GM12878 (cell line): ENCODE measurements around the gene IL1B. TPM values are rescaled to one million over a fixed set of nuclear protein-coding genes. Genes with fewer than 3 reads are reported as not detected.

Experiments
- BHLHE40 ChIP-seq, 2 experiments: fragments of 450-650 bp in 1 of 2; IDR thresholded peaks; 2 replicates each; pipeline ENCODE4 v1.6.1; 2011 to 2017; ENCODE audit warnings: low read depth in 2 of 2, borderline replicate concordance in 1 of 2, improper control_type of control experiment in 1 of 2, low read length in 1 of 2, mild to moderate bottlenecking in 1 of 2
- BMI1 ChIP-seq: fragments of 450-650 bp; IDR thresholded peaks from 2 replicates; pipeline ENCODE4 v1.6.1; 2016; ENCODE audit warnings: mild to moderate bottlenecking, moderate library complexity, borderline replicate concordance
- E2F4 ChIP-seq: IDR thresholded peaks from 2 replicates; pipeline ENCODE4 v1.6.1; 2012; ENCODE audit warnings: low read depth, low read length, improper control_type of control experiment
- GATAD2B ChIP-seq: fragments of 450-650 bp; conservative IDR thresholded peaks from 2 replicates; pipeline ENCODE4 v1.6.1; 2017; ENCODE audit warnings: low read depth, mild to moderate bottlenecking, moderate library complexity
- KLF5 ChIP-seq: fragments of 450-650 bp; IDR thresholded peaks from 2 replicates; pipeline ENCODE4 v1.6.1; 2014; ENCODE audit warnings: mild to moderate bottlenecking; ENCODE audit not compliant: partially characterized antibody
- MEF2B ChIP-seq: fragments of 450-650 bp; IDR thresholded peaks from 2 replicates; pipeline ENCODE4 v1.6.1; 2018; ENCODE audit warnings: mild to moderate bottlenecking, moderate library complexity; ENCODE audit not compliant: partially characterized antibody, poor library complexity, severe bottlenecking
- PAX5 ChIP-seq: IDR thresholded peaks from 2 replicates; pipeline ENCODE4 v1.6.1; 2011; ENCODE audit warnings: low read depth, low read length, borderline replicate concordance
- SIN3A ChIP-seq: IDR thresholded peaks from 2 replicates; pipeline ENCODE4 v1.6.1; 2012; ENCODE audit warnings: low read depth, low read length, improper control_type of control experiment
- SMAD1 ChIP-seq: fragments of 450-650 bp; IDR thresholded peaks from 2 replicates; pipeline ENCODE4 v1.6.1; 2018; ENCODE audit warnings: mild to moderate bottlenecking, low read depth; ENCODE audit not compliant: partially characterized antibody
- TCF3 ChIP-seq: IDR thresholded peaks from 2 replicates; pipeline ENCODE4 v1.6.1; 2012; ENCODE audit warnings: low read depth, mild to moderate bottlenecking, low read length, borderline replicate concordance; ENCODE audit not compliant: insufficient read depth
- USF1 ChIP-seq: IDR thresholded peaks from 2 replicates; pipeline ENCODE4 v1.6.1; 2011; ENCODE audit warnings: borderline replicate concordance, low read depth, mild to moderate bottlenecking, moderate library complexity, mixed read lengths, low read length; ENCODE audit not compliant: insufficient read depth; ENCODE audit errors: extremely low read length
- ZNF217 ChIP-seq: fragments of 450-650 bp; IDR thresholded peaks from 2 replicates; pipeline ENCODE4 v1.6.1; 2017; ENCODE audit warnings: antibody characterized with exemption, mild to moderate bottlenecking
- polyA plus RNA-seq, 11 experiments: library from polyadenylated mRNA; depleted of rRNA in 4 of 11; unstranded in 6 of 11; stranded (reverse) in 5 of 11; fragments of >200 nt; fragmentation: Nextera tagmentation in 4 of 11; fragmentation: Illumina TruSeq in 1 of 11; extraction: Ambion mirVana in 4 of 11; extraction: Trizol in 1 of 11; gene quantifications; 1 replicate in 1 of 11; 2 replicates in 10 of 11; pipeline versions ENCODE4 v1.2.1 to v1.2.3, GENCODE V29; 2011 to 2016; ENCODE audit warnings: inconsistent platforms in 2 of 11, missing spikeins in 2 of 11, low read depth in 1 of 11
- total RNA-seq, 4 experiments: library from RNA; depleted of rRNA in 3 of 4; stranded (reverse); fragments of >200 nt in 3 of 4; fragmentation: Illumina TruSeq in 1 of 4; extraction: Trizol in 1 of 4; gene quantifications; 2 replicates each; pipeline versions ENCODE4 v1.2.1 to v1.2.3, GENCODE V29; 2013 to 2021
- TF ChIP-seq, protein P1 (sequence below): IDR thresholded peaks from 2 replicates; pipeline ENCODE4 v1.6.1; 2011; ENCODE audit warnings: low read depth, low read length, improper control_type of control experiment, borderline replicate concordance
- TF ChIP-seq, protein P2 (sequence below): fragments of 450-650 bp; IDR thresholded peaks from 2 replicates; pipeline ENCODE4 v1.6.1; 2017; ENCODE audit warnings: borderline replicate concordance
- TF ChIP-seq, protein P3 (sequence below): IDR thresholded peaks from 2 replicates; pipeline ENCODE4 v1.6.1; 2012; ENCODE audit warnings: low read depth, low read length, improper control_type of control experiment

The IL1B gene
- total and polyA plus RNA-seq, 10 of the 15 experiments (the other 5 are each of a cell fraction or from before 2014, with no cell fraction given), result 0.20 to 1.6 (median 0.84) TPM

- TF ChIP-seq SMAD1, result no peak
- TF ChIP-seq TCF3, result peak; percentile 94
- TF ChIP-seq SIN3A, result no peak
- peak in 1 of 2 experiments; percentile 17; a peak in 1 of 4 replicates for TF ChIP-seq BHLHE40 (IDR thresholded peaks at IDR 0.05; ENCODE audit: borderline replicate concordance in 1 of 2, low read depth in 2 of 2, low read length in 1 of 2)
- no peak for TF ChIP-seq MEF2B
- TF ChIP-seq USF1, result no peak
- TF ChIP-seq, protein P1, sequence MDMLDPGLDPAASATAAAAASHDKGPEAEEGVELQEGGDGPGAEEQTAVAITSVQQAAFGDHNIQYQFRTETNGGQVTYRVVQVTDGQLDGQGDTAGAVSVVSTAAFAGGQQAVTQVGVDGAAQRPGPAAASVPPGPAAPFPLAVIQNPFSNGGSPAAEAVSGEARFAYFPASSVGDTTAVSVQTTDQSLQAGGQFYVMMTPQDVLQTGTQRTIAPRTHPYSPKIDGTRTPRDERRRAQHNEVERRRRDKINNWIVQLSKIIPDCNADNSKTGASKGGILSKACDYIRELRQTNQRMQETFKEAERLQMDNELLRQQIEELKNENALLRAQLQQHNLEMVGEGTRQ, result no peak
- no peak for TF ChIP-seq BMI1
- peak; percentile 39; the same call in 1 of the 2 replicates for TF ChIP-seq GATAD2B
- TF ChIP-seq, protein P2, sequence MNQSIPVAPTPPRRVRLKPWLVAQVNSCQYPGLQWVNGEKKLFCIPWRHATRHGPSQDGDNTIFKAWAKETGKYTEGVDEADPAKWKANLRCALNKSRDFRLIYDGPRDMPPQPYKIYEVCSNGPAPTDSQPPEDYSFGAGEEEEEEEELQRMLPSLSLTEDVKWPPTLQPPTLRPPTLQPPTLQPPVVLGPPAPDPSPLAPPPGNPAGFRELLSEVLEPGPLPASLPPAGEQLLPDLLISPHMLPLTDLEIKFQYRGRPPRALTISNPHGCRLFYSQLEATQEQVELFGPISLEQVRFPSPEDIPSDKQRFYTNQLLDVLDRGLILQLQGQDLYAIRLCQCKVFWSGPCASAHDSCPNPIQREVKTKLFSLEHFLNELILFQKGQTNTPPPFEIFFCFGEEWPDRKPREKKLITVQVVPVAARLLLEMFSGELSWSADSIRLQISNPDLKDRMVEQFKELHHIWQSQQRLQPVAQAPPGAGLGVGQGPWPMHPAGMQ, result no peak
- TF ChIP-seq, protein P3, sequence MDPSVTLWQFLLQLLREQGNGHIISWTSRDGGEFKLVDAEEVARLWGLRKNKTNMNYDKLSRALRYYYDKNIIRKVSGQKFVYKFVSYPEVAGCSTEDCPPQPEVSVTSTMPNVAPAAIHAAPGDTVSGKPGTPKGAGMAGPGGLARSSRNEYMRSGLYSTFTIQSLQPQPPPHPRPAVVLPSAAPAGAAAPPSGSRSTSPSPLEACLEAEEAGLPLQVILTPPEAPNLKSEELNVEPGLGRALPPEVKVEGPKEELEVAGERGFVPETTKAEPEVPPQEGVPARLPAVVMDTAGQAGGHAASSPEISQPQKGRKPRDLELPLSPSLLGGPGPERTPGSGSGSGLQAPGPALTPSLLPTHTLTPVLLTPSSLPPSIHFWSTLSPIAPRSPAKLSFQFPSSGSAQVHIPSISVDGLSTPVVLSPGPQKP, result no peak
- no peak for TF ChIP-seq E2F4
- TF ChIP-seq PAX5, result peak; percentile 92
- TF ChIP-seq ZNF217, result no peak
- no peak for TF ChIP-seq KLF5
Observed at GRCh38 chr2:112881217-112881985, 44.8 kb upstream of the IL1B start (continued).
